Gastrocnemius medialis (tissue), 4 donors: ENCODE data around the gene JADE2. TPM values are rescaled to one million over a fixed set of nuclear protein-coding genes. Genes with fewer than 3 reads are reported as not detected.

ENCODE experiments used
- ATAC-seq, 2 donors: fragments of 150-250 bp; one replicate each; pipeline ENCODE4 v1.9.1; 2016
- DNase-seq, 2 donors: peaks; one replicate each; pipeline ENCODE4 v3.0.0-alpha.2; 2019
- H3K27ac ChIP-seq, 4 donors: fragments of 200-600 bp; sonication (generic); 1 replicate in 1 of 4; 2 replicates in 3 of 4; pipeline ENCODE4 v1.5.1; 2016 to 2018; ENCODE audit warnings: mild to moderate bottlenecking in 2 of 4, moderate library complexity in 1 of 4
- H3K27me3 ChIP-seq, 3 donors: fragments of 200-600 bp; sonication (generic) in 2 of 3; 1 replicate in 1 of 3; 2 replicates in 2 of 3; pipeline versions ENCODE4 v1.5.1 to v1.6.0; 2016 to 2019; ENCODE audit warnings: mild to moderate bottlenecking in 1 of 3, moderate library complexity in 1 of 3
- H3K36me3 ChIP-seq, 2 donors: fragments of 200-600 bp; sonication (generic) in 1 of 2; one replicate each; pipeline ENCODE4 v1.5.1; 2017 to 2018
- H3K4me1 ChIP-seq, 2 donors: fragments of 200-600 bp; sonication (generic) in 1 of 2; one replicate each; pipeline ENCODE4 v1.5.1; 2016 to 2017; ENCODE audit warnings: mild to moderate bottlenecking in 2 of 2
- H3K4me3 ChIP-seq, 4 donors: fragments of 200-600 bp; sonication (generic) in 3 of 4; 1 replicate in 1 of 4; 2 replicates in 3 of 4; pipeline ENCODE4 v1.5.1; 2016 to 2019; ENCODE audit warnings: mild to moderate bottlenecking in 2 of 4
- H3K9me3 ChIP-seq, 3 donors: fragments of 200-600 bp; sonication (generic) in 2 of 3; 1 replicate in 1 of 3; 2 replicates in 2 of 3; pipeline ENCODE4 v1.5.1; 2016 to 2019
- CTCF ChIP-seq, 5 experiments: fragments of 450-650 bp in 3 of 5; fragments of 200-600 bp in 2 of 5; sonication (generic) in 2 of 5; IDR thresholded peaks in 4 of 5; conservative IDR thresholded peaks in 1 of 5; 1 replicate in 4 of 5; 2 replicates in 1 of 5; pipeline ENCODE4 v1.5.1; 2016 to 2019; ENCODE audit warnings: antibody characterized with exemption in 5 of 5, mild to moderate bottlenecking in 3 of 5, moderate library complexity in 3 of 5
- POLR2A ChIP-seq, 2 donors: fragments of 450-650 bp; IDR thresholded peaks; one replicate each; pipeline ENCODE4 v1.6.1; 2017; ENCODE audit warnings: antibody characterized with exemption in 2 of 2, mild to moderate bottlenecking in 2 of 2, moderate library complexity in 2 of 2
- in situ Hi-C, 4 donors: fragments of 200-750 bp; cut with MboI; loops; one replicate each; pipeline versions ENCODE4 v1.15.0 to v1.8.0; 2017; ENCODE audit warnings: low sequenced_read_pairs in 4 of 4
- intact Hi-C: fragments of 100-400 bp; cut with DNase I; formaldehyde crosslinking; loops from one replicate; pipeline ENCODE4 v1.15.1; 2023; ENCODE audit warnings: low total_unique reads
- total RNA-seq, 4 donors: library from RNA; depleted of rRNA; stranded (reverse); fragments of >200 nt; gene quantifications; one replicate each; pipeline versions ENCODE4 v1.1.0 to v1.2.3, GENCODE V29; 2016

The JADE2 gene
- total RNA-seq, 4 donors from 2014 or later = 17.3 to 44.5 (median 19.8) TPM

GRCh38 chr5:134570886-134571285 is 45.4 kb downstream of the JADE2 start:
- H3K27ac ChIP-seq = peak overlapping the region; percentile 17 to 82 (median 76)
- TF ChIP-seq POLR2A (IDR thresholded peaks at IDR 0.05) = no peak
- TF ChIP-seq CTCF (IDR thresholded peaks at IDR 0.05 in 4 of 5, conservative IDR thresholded peaks at IDR 0.05 in 1 of 5) = no peak
- DNase-seq (peak in 1 of 2 donors; percentile 72), ATAC-seq (peak in 1 of 2 donors; percentile 46)
- H3K4me1 ChIP-seq = peaks cover 39 to 46% of the 10 kb centered on the region in 2 donors
- intact Hi-C loops = no loop called here
- peaks cover 0 to 43% of the 10 kb centered on the region in 2 donors for H3K36me3 ChIP-seq
- H3K27me3 ChIP-seq = no peaks in the 10 kb centered on the region
- H3K9me3 ChIP-seq = no peaks in the 10 kb centered on the region
- H3K4me3 ChIP-seq = no peak overlapping the region
- in situ Hi-C loops = loop anchor here in 2 of 4 donors (10.0 kb wide), 1 partner anchor 46 kb away; the partner anchor contains the start of gene JADE2 (in 2 of the 2)

- H3K4me3 ChIP-seq = no peak overlapping the region
- peak overlapping the region in 2 of 4 donors; percentile 82 for H3K27ac ChIP-seq
- ATAC-seq = no peak
- H3K27me3 ChIP-seq = no peaks in the 10 kb centered on the region
- H3K9me3 ChIP-seq = no peaks in the 10 kb centered on the region
- peaks cover 0 to 41% of the 10 kb centered on the region in 2 donors for H3K36me3 ChIP-seq
- peaks cover 39 to 46% of the 10 kb centered on the region in 2 donors for H3K4me1 ChIP-seq
- in situ Hi-C loops = loop anchor here in 2 of 4 donors (10.0 kb wide), 1 partner anchor 47 kb away; the partner anchor contains the start of gene JADE2 (in 2 of the 2)
- TF ChIP-seq CTCF (IDR thresholded peaks at IDR 0.05 in 4 of 5, conservative IDR thresholded peaks at IDR 0.05 in 1 of 5) (no peak), POLR2A (IDR thresholded peaks at IDR 0.05) (no peak)
- DNase-seq = no peak
- intact Hi-C loops = no loop called here
Measured at GRCh38 chr5:134571693-134572405, 46.4 kb downstream of the JADE2 start.

- Histone ChIP-seq H3K9me3 (no peaks in the 10 kb centered on the region), H3K36me3 (peaks cover 0 to 34% of the 10 kb centered on the region in 2 donors), H3K4me1 (peaks cover 37 to 50% of the 10 kb centered on the region in 2 donors), H3K27ac (peak overlapping the region in 1 of 4 donors; percentile 16), H3K4me3 (no peak overlapping the region), H3K27me3 (no peaks in the 10 kb centered on the region)
- intact Hi-C loops = no loop called here
- TF ChIP-seq POLR2A (IDR thresholded peaks at IDR 0.05) (no peak), CTCF (IDR thresholded peaks at IDR 0.05 in 4 of 5, conservative IDR thresholded peaks at IDR 0.05 in 1 of 5) (no peak)
- no peak for ATAC-seq
- no peak for DNase-seq
- in situ Hi-C loops = loop anchor here in 2 of 4 donors (10.0 kb wide), 1 partner anchor 48 kb away; the partner anchor contains the start of gene JADE2 (in 2 of the 2)
Measured at GRCh38 chr5:134572811-134573210, 47.3 kb downstream of the JADE2 start.

GRCh38 chr5:134574521-134574920 is 49.1 kb downstream of the JADE2 start:
- DNase-seq (no peak), ATAC-seq (no peak)
- Histone ChIP-seq H3K9me3 (no peaks in the 10 kb centered on the region), H3K4me3 (no peak overlapping the region), H3K27me3 (no peaks in the 10 kb centered on the region), H3K27ac (no peak overlapping the region), H3K4me1 (peaks cover 23 to 33% of the 10 kb centered on the region in 2 donors), H3K36me3 (peaks cover 0 to 48% of the 10 kb centered on the region in 2 donors)
- TF ChIP-seq POLR2A (IDR thresholded peaks at IDR 0.05) (no peak), CTCF (IDR thresholded peaks at IDR 0.05 in 4 of 5, conservative IDR thresholded peaks at IDR 0.05 in 1 of 5) (no peak)
- in situ Hi-C loops = loop anchor here in 2 of 4 donors (10.0 kb wide), 1 partner anchor 50 kb away; the partner anchor contains the start of gene JADE2 (in 2 of the 2)
- intact Hi-C loops = no loop called here
